Activated CD4-positive, alpha-beta T cell treated with anti-CD3 and anti-CD28 coated beads, Interleukin-2, amount 50 U/mL, for 48 hours (primary cell): ENCODE data around the gene WFIKKN2.
"Not testable (repeated sequence)": the region's sequence is repeated elsewhere in the genome, so short reads cannot be mapped to it uniquely, and the experiment has no call there.

Source experiments
- DNase-seq, 2 experiments: peaks; one replicate each; pipeline ENCODE4 v3.0.0-alpha.2; 2020

WFIKKN2 gene, protein sequence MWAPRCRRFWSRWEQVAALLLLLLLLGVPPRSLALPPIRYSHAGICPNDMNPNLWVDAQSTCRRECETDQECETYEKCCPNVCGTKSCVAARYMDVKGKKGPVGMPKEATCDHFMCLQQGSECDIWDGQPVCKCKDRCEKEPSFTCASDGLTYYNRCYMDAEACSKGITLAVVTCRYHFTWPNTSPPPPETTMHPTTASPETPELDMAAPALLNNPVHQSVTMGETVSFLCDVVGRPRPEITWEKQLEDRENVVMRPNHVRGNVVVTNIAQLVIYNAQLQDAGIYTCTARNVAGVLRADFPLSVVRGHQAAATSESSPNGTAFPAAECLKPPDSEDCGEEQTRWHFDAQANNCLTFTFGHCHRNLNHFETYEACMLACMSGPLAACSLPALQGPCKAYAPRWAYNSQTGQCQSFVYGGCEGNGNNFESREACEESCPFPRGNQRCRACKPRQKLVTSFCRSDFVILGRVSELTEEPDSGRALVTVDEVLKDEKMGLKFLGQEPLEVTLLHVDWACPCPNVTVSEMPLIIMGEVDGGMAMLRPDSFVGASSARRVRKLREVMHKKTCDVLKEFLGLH

DNA sequence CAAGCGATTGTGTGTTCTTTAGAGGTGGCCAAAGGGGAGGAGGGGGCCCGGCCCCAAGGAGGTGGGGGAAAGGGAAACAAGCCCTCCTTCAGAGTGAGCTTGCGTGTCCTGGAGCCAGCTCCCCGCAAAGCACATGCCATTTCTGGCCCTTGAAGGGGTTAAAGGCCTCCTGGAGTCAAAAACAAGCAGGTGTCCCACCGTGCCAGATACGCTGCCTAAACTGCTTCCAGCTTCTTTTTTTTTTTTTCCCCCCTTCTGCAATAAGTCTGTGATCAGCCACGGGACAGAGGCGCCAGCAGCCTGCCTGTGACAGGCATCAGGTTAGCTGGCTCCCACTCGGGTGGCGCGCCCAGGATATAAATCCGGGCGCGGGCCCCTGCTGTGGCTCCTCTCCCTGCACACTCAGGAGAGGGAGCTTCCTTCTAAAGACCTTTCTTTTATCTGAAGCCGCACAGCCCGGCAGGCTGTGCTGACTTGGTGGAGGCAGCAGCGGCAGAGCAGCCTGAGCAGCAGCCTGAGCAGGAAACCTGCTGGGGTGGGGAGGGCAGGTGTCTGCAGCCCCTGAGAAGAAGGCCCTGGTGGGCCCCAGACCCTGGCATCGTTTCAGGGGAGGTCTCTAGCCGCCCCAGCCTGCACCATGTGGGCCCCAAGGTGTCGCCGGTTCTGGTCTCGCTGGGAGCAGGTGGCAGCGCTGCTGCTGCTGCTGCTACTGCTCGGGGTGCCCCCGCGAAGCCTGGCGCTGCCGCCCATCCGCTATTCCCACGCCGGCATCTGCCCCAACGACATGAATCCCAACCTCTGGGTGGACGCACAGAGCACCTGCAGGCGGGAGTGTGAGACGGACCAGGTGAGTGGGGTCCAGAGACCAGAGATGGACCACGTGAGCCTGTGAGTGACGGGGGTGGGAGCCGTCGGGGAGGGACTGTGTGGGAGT, at the start of gene WFIKKN2:
WFIKKN2 (plus strand) TSS at position 286 of the 934 bp plus-strand sequence; CDS start at position 638, 352 bp downstream.
- DNase-seq: no peak

DNA sequence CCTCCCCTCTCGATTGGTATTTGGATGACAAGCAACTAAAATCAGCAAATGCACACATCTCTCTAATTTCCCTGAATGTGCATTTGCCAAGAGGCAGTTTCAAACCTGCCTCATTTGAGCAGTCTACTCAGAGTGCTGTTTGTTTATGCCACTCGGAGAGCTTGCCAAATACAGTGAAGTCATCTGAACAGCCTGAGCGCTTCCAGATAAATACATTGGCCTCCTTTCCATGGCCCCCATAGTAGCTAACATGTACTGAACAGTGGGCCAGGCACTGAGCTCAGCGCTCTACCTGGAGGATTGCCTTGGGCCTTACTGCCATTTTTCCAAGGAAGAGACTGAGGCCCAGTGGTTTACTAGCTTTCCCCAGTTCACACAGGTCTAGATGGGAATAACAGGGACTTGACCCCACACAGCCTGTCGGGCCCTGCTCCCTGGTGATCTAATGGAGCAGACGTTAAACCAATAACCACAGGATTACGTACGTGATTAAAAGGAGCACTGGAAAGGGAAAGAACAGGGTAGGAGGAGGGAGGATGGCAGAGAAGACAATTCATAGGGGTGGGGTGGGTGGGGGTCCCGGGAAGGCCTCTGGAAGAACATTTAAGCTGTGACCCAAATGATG, 49.3 kb upstream of the WFIKKN2 start:
- no peak for DNase-seq

DNA sequence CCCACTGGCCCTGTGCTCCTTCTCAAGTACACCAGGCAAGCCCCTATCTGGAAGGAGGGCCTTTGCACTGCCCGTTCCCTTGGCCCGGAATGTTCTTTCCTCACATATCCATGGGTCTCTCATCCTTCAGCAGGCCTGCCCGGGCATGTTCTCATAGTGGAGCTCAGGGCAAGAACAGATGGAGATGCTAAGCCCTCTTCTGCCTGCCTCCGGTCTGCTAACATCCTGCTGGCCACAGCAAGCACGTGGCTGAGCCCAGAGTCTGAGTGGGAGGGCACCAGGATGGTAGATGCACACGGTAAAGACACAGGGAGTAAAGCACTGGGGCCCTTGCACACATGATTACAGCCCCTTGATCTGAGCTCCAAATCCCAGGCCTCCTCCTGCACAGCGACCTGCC, 48.3 kb upstream of the WFIKKN2 start:
- no peak for DNase-seq

DNA sequence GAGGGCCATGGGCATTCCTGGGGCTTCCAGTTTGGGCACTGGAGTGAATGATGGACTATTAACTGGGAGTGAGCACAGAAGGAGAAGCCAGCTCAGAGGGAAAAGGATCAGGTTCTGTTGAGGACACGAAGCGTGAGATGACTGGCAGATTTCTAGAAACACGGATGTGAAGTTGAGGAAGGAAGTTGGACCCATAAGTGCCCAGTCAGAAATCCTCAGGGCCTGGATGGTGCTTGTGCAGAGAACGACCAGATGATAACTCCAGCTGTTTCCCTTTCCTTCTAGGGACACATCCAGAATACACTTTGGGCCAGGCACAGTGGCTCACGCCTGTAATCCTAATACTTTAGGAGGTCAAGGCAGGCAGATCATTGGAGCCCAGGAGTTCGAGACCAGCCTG, 44.8 kb upstream of the WFIKKN2 start:
- DNase-seq: no peak

DNA sequence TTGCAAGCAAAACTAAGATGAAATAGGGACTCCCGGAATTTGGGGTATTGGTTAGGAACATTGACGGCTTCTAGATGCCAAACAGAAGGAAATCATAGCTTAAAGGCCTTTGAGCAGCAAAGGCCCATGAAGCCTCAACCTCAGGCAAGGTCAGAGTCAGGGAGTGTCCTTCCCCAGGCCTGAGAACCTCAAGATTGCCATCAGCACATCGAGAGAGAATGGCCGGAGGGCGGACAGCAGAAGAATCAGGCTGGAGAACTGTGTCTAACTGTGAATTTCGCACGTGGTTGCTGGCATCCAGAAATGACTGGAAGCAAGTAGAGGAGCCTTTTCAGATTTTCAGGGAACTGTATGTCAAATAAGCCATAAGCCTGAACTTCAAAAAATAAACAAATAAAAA, 43.3 kb upstream of the WFIKKN2 start:
- DNase-seq: no peak

DNA sequence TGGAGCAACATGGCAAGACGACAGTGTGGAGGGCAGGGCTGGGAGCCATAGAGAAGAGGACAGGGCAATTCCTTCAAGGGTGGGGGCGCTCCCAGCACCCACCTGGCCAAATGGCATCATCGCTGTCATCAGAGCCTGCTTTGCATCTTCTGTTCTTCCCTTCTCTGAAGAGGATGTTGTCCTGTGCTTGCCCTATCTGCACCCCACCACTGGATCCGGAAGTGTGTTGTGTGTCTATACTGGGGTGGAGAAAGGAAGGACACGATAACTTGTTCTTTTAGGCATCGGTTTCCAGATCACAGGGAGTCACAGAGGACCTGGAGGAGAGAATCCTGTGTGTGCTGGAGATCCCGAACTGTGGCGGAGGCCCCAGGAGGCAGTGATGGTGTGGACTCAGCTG, 42.4 kb upstream of the WFIKKN2 start:
- no peak for DNase-seq

DNA sequence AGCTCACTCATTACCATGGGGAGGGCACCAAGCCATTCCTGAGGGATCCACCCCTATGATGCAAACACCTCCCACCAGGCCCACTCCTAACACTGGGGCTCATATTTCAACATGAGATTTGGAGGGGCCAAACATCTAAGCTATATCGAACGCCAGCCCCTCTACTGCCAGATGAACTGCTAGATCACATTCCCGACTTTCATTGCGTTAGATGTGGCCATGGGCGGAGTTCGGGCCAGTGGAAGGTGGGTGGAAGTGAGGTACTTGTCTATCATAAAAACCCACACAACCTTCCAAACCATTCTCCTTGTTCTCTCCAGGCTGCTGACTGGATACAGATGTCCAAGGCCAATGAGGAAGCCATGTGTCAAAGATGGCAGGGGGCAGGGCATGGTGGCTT, 41.0 kb upstream of the WFIKKN2 start:
- no peak for DNase-seq

DNA sequence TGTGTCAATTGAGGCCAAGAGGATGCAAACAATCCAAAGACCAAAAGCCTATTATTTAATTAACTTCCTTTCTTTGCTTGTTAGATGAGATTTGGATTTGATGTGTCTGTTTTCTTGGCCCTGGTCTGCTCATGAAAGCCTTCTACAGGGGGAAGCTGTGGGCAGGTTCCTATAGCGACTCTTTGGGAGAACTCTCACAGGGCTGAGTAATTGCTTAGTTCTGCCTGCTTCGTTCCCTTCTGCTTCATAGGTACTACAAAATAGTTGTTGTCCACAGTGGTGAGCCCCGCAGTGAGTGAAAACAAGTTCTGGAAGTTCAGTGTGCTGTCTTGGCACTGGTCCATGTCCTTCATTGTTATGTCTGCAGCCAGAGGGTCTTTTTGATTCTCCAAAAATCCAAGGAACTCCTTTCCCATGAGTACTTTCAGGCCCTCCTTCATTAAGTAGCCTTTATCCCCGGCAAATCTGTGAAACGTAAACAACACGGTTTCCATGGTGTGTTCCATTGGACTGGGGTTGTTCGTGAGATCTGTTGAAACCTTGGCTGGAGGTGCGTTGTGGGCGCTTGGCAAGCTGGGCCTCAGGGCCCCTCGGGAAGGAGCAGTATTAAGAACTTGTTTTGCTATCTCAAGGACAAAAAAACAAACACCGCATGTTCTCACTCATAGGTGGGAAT, 38.1 kb upstream of the WFIKKN2 start:
- DNase-seq: no peak

DNA sequence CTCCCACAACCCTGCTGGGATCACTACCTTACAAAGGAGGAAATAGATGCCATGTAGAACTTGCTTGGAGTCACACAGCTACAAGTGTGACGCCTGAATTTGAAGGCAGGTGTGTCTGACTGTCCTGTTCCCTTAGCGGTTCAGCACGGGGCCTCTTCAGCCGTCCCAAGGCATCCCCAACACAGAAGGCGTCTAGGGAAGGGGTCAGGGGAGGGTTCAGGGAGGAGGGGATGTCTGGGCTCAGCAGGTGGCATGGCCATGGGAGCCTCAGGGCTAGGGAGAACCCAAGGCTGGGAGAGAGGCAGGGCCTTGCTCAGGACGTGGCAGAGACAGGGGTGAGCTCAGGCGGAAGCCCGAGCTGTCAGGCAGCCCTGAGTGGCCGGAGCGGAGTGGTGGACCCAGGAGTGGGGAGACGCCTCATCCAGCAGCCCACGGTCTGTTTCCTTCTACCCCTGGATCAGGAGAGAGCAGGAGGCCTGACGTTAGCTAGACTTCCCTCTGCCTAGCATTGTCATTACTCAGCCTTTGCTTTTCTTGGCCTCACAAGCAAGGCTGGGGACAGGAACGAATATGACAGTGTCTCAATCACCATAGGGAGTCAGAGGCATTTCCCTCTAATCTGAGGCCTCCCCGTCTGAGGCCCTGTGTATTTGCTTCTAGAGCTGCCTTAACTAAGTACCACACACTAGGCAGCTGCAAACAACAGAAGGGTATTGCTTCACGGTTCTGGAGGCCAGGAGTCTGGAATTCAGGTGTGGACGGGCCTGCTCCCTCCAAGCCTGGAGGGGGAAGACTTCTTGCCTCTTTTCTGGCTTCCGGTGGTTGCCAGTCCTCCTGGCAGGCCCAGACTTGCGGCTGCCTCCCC, 36.7 kb upstream of the WFIKKN2 start:
- DNase-seq: no peak

DNA sequence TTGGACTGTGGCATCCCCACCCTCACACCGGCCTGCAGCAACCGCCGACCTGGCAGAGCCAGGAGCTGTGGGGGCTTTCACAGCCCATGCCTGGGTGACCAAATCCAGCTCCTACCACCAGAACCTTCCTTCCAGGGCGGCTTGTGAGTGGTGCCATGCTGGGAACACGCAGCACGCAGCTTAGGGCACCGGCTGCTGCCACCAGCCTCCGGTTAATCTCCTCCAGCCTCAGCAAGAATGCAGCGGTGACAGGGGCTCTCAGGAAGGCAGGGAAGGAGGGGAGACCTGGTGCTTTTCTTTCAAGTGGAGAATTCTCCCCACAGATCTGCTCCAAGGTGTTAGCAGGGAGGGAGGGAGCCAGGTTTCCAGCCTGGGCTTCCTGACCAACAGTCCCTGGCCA, 35.8 kb upstream of the WFIKKN2 start:
- DNase-seq: no peak

DNA sequence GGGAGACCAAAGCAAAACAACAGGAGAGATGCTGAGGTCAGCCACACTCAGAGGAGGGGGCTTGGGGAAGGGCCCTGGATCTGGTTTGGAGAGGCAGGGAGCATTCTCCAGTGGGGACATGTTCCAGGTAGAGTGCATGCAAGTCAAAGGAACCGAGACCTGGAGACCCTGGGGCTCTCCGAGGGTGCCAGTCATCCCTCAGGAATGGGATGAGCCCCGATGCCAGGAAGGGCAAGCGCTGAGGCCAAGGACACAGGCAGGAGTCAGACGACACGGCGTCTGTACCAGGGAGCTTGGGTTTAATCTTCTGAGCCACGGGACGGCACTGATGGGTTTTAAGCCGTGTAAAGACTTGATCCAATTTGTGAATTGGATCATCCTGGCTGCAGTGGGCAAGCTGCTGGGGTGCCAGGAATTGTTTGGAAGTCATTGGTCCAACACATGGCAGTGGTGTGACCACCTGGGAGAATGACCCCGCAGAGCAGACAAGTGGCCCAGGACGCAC, 35.1 kb upstream of the WFIKKN2 start:
- DNase-seq: no peak

DNA sequence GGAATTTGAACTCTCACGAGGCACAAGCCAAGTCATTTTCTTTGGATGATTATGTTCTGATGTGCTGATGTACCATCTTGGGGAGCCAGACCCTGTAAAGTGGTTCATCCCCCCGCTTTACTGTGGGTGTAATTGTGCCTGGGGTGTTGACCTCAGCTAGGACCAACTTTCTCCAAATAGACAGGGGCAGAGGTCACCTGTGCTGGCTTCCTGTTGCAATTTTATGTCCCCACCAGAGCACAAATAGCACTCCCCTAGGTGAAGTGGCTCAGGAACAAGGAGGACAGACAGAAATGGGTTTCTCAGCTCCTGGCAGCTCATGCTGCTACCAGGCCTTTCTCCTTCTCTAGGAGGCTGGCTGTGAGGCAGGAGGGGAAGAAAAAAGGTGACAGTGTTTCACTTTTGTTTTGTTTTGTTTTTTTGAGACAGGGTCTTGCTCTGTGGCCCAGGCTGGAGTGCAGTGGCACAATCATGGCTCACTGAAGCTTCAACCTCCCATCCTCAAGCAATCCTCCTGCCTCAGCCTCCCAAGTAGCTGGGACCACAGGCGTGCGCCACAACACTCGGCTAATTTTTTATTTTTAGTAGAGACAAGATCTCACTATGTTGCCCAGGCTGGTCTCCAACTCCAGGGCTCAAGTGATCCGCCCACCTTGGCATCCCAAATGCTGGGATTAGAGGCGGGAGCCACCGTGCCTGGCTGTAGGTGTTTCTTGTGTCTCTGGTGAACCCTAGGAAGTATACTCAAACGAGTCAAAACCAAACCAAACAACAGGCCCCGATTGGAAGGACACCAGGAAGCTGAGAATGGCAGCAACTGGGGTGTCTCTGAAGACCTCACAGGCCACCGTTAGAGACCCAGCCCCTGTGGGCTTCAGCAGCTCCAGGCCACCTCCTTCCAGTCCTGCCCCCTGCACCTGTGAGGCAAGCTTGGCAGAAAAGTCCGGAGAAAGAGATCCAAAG, 32.5 kb upstream of the WFIKKN2 start:
- no peak for DNase-seq

DNA sequence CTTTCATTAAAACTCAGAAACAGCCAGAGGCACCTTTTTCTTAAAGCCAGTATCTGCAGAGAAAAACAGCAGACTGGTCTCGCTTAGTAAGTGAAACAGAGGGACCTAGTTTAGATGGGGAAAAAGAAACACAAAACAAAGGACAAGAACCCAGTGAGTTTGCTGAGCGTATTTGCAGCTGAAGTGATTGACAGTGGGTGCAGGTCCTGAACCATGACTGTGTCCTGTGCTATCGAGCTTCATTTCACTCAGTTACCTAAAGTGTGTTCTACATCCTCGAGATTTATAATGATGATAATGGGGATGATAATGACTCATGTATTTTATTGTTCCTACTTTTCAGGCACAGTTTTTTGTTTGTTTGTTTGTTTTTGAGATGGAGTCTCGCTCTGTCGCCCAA, 31.7 kb upstream of the WFIKKN2 start:
- DNase-seq: no peak

DNA sequence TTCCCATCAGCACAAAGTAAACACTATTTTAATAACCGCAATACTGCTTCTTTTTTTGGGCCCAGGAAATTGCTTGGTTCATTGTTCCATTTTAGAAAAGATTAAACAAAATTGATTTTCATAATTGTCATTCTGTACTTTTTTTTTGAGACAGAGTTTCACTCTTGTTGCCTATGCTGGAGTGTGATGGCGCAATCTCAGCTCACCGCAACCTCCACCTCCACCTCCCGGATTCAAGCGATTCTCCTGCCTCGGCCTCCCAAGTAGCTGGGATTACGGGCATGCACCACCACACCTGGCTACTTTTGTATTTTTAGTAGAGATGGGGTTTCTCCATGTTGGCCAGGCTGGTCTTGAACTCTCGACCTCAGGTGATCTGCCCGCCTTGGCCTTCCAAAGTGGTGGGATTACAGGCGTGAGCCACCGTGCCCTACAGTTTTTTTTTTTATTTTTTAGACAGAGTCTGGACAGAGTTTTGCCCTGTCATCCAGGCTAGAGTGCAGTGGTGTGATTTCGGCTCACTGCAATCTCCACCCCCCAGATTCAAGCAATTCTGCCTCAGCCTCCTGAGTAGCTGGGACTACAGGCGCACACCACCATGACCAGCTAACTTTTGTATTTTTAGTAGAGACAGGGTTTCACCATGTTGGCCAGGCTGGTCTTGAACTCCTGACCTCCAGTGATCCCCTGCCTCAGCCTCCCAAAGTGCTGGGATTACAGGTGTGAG, 30.5 kb upstream of the WFIKKN2 start:
- DNase-seq: not testable (repeated sequence)

DNA sequence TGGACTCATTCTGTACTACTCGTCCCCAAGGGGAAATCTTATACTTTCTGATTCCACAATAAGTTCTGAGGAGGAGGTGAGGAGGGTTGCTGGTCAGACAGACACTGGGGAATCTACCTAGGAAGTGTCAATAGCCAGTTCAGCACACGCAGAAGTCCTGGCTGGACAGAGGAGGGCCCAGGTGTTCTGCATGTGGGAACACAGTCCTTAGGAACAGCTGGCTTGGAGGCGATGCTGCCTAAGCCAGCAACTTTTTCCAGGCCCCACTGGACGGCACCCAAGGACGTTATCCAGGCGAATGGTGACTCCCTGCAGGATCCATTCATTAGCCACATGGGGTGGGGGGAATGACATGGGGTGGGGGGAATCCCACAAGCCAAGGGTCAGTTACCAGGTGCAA, 29.9 kb upstream of the WFIKKN2 start:
- no peak for DNase-seq

DNA sequence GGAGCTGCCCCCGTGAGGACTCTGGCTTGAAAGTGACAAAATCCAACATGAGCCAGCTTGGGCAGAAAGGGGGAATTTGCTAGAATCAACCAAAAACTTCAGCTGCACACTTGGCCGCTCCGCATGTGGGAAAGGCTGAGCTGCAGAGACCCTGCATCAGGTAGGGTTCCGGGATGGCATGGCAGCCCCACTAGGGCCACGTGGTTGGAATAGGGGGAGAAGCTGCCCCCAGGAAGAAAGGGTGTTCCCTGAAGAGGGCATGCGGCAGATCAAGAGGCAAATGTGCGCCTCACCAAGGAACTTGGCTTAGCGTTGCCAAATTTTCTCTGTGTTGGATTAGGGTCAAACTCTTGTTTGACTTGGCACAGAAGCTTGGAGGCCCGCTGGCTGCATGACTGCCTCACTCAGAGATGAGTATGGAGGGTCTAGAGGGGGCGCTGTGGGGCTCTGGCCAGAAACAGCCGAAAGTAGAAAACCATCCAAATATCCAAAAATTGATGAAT, 29.2 kb upstream of the WFIKKN2 start:
- DNase-seq: no peak

DNA sequence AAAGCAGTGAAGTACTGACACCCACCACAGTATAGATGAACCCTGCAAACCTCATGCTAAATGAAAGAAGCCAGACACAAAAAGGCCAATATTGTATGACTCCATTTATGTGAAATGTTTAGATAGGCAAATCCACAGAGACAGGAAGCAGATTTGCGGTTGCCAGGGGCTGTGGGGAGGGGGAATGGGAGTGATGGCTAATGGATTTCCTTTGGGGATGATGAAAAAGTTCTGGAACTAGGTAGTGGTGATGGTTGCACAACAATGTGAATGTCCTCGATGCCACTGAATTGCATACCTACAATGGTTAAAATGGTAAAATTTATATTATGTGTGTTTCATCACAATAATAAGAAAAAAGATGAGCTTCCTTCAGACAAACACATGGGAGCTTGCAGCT, 28.4 kb upstream of the WFIKKN2 start:
- no peak for DNase-seq

DNA sequence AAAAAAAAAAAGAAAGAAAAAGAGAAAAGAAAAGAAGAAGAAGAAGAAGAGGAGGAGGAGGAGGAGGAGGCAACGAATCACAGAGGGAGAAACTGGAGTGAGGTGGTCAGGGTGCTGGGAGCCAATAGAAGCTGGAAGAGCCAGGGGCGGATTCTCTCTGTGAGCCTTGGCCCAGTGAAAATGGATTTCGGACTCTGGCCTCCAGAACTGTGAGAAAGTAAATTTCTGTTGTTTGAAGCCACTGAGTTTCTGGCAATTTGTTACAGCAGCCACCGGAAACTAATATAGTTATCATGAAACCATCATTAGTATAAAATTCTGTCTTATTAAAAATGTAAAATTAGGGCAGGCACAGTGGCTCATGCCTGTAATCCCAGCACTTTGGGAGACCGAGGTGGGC, 27.7 kb upstream of the WFIKKN2 start:
- DNase-seq: no peak

DNA sequence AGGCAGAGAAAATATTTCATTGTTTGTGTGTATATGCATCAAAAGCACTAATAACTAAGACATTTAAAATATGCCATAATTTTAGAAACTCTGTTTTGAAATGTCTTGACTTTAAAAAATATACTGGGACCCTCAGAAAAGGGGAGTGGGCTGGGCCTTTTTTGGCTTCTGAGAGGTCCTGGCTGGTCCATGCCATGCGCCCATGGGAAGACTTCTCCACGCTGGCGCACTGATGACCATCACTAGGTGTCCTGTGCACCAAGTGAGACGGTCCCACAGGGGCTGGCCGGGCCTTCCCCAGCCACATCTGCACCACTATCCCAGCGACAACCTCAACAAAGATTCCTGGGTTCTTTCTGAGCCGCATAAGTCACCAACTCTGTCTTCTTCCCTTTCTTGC, 27.0 kb upstream of the WFIKKN2 start:
- no peak for DNase-seq
